Heart right ventricle (tissue), 16 donors: Measurements from ENCODE around the gene MYO18B. TPM values are rescaled to one million over a fixed set of nuclear protein-coding genes. Genes with fewer than 3 reads are reported as not detected.

Source experiments
- ATAC-seq, 8 donors: fragments of 200-7000 bp; cut with Tn5 transposase; one replicate each; pipeline ENCODE4 v1.9.1; 2020; ENCODE audit warnings: mild to moderate bottlenecking in 8 of 8, moderate library complexity in 8 of 8, moderate number of reproducible peaks in 1 of 8
- DNase-seq, 2 donors: peaks; one replicate each; pipeline ENCODE4 v3.0.0-alpha.2; 2020
- H3K27ac ChIP-seq, 10 donors: fragments of 200-600 bp; sonication (generic) in 2 of 10; one replicate each; pipeline versions ENCODE4 v1.5.0 to v1.8.0; 2020 to 2022; ENCODE audit warnings: mild to moderate bottlenecking in 3 of 10
- H3K27me3 ChIP-seq, 7 donors: fragments of 200-600 bp; one replicate each; pipeline ENCODE4 v1.8.0; 2021 to 2022; ENCODE audit warnings: mild to moderate bottlenecking in 2 of 7
- H3K36me3 ChIP-seq, 9 donors: fragments of 200-600 bp; sonication (generic) in 1 of 9; one replicate each; pipeline versions ENCODE4 v1.5.0 to v1.8.0; 2020 to 2022; ENCODE audit warnings: mild to moderate bottlenecking in 2 of 9
- H3K4me1 ChIP-seq, 9 donors: fragments of 200-600 bp; sonication (generic) in 1 of 9; one replicate each; pipeline versions ENCODE4 v1.5.0 to v1.8.0; 2020 to 2022; ENCODE audit warnings: mild to moderate bottlenecking in 4 of 9
- H3K4me3 ChIP-seq, 10 donors: fragments of 200-600 bp; sonication (generic) in 2 of 10; one replicate each; pipeline versions ENCODE4 v1.5.0 to v1.8.0; 2020 to 2022; ENCODE audit warnings: mild to moderate bottlenecking in 7 of 10, moderate library complexity in 2 of 10
- H3K9me3 ChIP-seq, 11 donors: fragments of 200-600 bp in 10 of 11; sonication (generic) in 2 of 11; one replicate each; pipeline versions ENCODE4 v1.5.0 to v1.8.0; 2013 to 2022; ENCODE audit warnings: mild to moderate bottlenecking in 2 of 11, control low read depth in 1 of 11, moderate library complexity in 1 of 11
- WGBS, 2 donors: extraction: QIAGEN DNeasy Blood & Tissue Kit; methylation state at CpG; one replicate each; pipeline ENCODE4 v1.1.7; 2013; ENCODE audit warnings: inconsistent platforms in 1 of 2; 5-methylcytosine and 5-hydroxymethylcytosine counted together
- intact Hi-C, 10 donors: fragments of 100-400 bp; cut with DNase I; formaldehyde crosslinking; loops; one replicate each; pipeline versions ENCODE4 v1.11.1 to v1.14.2; 2022
- polyA plus RNA-seq, 2 donors: library from polyadenylated mRNA; stranded (reverse); fragments of 200-250 nt; gene quantifications; one replicate each; pipeline ENCODE4 v1.2.3, GENCODE V29; 2013
- total RNA-seq, 10 donors: library from RNA; stranded (reverse); fragmentation: NEBNext Ultra II Directional in 3 of 10; extraction: Animal tissue kit (Norgen Biotek cat#: 25700) in 3 of 10; gene quantifications; one replicate each; pipeline versions ENCODE4 v1.2.1 to v1.2.4, GENCODE V29; 2021 to 2023
- TF ChIP-seq, protein P1 (sequence below), 9 donors: fragments of 200-600 bp; sonication (generic) in 2 of 9; IDR thresholded peaks; one replicate each; pipeline versions ENCODE4 v1.5.0 to v1.8.0; 2021 to 2022; ENCODE audit warnings: antibody characterized with exemption in 9 of 9, mild to moderate bottlenecking in 5 of 9, moderate library complexity in 1 of 9
- donor health status: Arrhythmogenic right ventricular cardiomyopathy.
- donor health status: ischemic (EF 13 %, LVEDD 7.1; RV severe dilation, severe dysfunction).
- donor health status: healthy with polysubstance abuse.
- donor health status: DM: no; HTN: yes; CAD: no.
- donor health status: DM: no; HTN: no; CAD: no.
- donor health status: ischemic (EF 25% LVEDD 6.9; RV normal size, moderate dysfunction).
- donor health status: ischemic (EF 25% LVEDD 5.7; RV mildly dilated, moderate dysfunction).
- donor health status: healthy.
- donor health status: DM: yes; HTN: yes; CAD: no.
- donor health status: Ischemic cardiomyopathy.
- donor health status: ischemic (EF 35%, LVEDD 5.7; RV mildly dilated, moderate dysfunction).
- donor health status: nonischemic (EF 11% LVEDD 7.7; RV severe dilation, severe dysfunction).
- donor health status: DM: yes; HTN: yes; CAD: no.
- donor health status: PGD.
- donor health status: ischemic (EF 29% LVEDD 5.4; RV normal size, mild dysfunction).
- donor health status: nonischemic (EF 23%, LVEDD 6.1; RV moderate dilation, normal function).

Gene MYO18B
- total and polyA plus RNA-seq, 12 donors = 111 to 407 (median 210) TPM

DNA sequence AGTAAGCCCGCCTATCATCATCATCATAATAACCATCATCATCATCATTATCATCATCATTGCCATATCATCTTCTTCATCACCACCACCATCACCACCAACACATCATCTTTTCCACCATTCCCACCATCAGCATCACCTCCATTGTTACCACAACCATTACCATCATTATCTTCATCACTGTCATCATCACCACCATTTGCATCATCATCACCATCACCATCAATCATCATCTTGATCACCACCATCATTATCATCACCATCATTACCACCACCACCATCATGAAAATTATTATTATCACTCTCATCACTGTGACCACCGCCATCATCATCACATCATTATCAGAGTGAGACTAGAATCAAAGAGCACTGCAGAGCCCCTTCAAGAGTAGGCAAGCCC, 227.9 kb downstream of the MYO18B start:
- Histone ChIP-seq H3K4me1 (peaks cover 0 to 29% (median 12%) of the 10 kb centered on the region in 9 donors), H3K36me3 (peaks cover 0 to 25% (median 0%) of the 10 kb centered on the region in 9 donors), H3K9me3 (no peaks in the 10 kb centered on the region), H3K4me3 (no peak overlapping the region), H3K27ac (peak overlapping the region in 5 of 10 donors; percentile 30 to 70 (median 42)), H3K27me3 (peaks cover 0 to 5% (median 0%) of the 10 kb centered on the region in 7 donors)
- 78 to 84% methylated on average over 2 of the region's 2 CpGs for WGBS, 2 donors
- TF ChIP-seq, protein P1, sequence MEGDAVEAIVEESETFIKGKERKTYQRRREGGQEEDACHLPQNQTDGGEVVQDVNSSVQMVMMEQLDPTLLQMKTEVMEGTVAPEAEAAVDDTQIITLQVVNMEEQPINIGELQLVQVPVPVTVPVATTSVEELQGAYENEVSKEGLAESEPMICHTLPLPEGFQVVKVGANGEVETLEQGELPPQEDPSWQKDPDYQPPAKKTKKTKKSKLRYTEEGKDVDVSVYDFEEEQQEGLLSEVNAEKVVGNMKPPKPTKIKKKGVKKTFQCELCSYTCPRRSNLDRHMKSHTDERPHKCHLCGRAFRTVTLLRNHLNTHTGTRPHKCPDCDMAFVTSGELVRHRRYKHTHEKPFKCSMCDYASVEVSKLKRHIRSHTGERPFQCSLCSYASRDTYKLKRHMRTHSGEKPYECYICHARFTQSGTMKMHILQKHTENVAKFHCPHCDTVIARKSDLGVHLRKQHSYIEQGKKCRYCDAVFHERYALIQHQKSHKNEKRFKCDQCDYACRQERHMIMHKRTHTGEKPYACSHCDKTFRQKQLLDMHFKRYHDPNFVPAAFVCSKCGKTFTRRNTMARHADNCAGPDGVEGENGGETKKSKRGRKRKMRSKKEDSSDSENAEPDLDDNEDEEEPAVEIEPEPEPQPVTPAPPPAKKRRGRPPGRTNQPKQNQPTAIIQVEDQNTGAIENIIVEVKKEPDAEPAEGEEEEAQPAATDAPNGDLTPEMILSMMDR (IDR thresholded peaks at IDR 0.05) = no peak
- no peak for ATAC-seq
- DNase-seq = no peak
- intact Hi-C loops = no loop called here

DNA sequence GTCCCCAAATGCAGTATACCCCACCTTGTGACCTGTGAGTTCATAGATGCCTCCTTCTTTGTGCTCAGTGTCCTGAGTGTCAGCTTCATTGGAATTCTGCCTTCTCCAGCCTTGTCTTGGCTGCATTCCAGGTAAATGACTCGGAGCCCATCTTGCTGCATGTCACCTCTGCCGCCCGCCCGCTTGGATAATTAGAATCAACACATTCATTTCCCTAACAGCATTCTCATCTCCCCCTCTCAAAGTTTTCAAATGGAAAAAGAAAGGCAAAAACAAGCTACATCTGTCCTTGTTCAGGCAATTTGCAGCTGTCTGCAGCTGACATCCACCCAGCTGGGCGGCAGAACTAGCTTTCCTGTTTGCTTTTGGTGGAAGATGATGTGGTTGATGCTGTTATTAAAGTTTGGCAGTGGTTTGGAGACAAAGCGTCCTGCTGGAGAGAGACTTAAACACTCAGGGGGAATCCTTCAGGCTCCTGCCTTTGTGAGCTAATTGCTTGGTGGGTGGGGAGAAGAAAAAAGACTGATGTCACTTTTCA, 228.5 kb downstream of the MYO18B start:
- H3K4me1 ChIP-seq = peaks cover 0 to 27% (median 12%) of the 10 kb centered on the region in 9 donors
- peak; percentile 25 to 82 (median 74) for ATAC-seq
- H3K36me3 ChIP-seq = peaks cover 0 to 25% (median 0%) of the 10 kb centered on the region in 9 donors
- intact Hi-C loops = no loop called here
- peaks cover 0 to 4% (median 0%) of the 10 kb centered on the region in 7 donors for H3K27me3 ChIP-seq
- 10 to 12% methylated on average over 6 of the region's 6 CpGs for WGBS, 2 donors
- TF ChIP-seq, protein P1 (IDR thresholded peaks at IDR 0.05) = no peak
- H3K4me3 ChIP-seq = no peak overlapping the region
- peak overlapping the region in 6 of 10 donors; percentile 30 to 70 (median 44) for H3K27ac ChIP-seq
- no peaks in the 10 kb centered on the region for H3K9me3 ChIP-seq
- DNase-seq = peak; percentile 12 to 45

DNA sequence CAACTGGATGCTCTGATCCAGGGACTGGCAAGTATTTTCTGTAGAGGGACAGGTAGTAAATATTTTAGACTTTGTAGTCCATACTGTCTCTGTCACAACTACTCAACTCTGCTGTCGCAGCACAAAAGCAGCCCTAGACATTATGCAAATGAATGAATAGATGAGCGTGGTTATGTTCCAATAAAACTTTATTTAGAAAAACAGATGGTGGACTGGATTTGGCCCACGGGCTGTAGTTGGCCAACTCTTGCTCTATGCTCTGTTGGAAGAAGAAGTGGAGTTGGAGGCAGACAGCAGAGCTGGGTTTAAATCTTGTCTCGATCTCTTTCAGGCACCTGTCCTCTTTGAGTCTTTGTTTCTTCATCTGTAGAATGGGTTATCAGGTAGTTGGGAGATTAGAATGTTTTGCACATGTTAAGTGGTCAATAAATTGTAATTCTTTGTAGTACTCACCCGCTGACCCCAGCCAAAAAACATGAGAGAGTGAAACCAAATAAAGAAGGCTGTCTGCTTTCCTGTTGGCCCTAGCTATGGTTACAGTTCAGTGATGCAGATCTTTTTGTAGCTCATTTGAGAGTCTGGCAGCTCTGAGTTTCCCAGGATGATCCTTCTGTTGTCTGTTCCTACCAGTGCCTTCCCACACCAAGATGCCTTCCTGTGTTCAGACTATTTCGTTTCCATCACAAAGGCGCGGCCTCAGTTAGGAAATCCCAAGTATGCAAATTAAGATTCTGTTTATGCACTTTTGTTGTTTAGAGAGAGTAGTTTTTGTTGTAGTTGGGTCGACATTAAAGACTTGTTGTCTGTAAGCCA, 229.2 kb downstream of the MYO18B start:
- intact Hi-C loops = no loop called here
- H3K27me3 ChIP-seq = no peaks in the 10 kb centered on the region
- 63 to 65% methylated on average over 9 of the region's 9 CpGs for WGBS, 2 donors

DNA sequence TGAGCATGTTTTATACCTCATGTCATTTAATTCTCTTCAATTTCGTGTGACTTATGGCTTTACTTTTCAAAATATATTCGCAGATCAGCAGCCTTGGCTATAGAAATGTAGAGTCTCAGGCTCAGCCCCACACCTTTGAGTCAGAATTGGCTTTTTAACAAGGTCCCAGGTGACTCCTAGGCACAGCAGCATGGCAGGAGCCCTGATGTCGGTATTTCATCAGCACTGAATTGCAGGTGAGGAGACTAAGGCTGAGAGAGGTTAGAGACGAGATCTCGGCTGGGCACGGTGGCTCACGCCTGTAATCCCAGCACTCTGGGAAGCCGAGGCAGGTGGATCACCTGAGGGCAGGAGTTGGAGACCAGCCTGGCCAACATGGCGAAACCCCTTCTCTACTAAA, 230.4 kb downstream of the MYO18B start:
- intact Hi-C loops = no loop called here
- H3K27ac ChIP-seq = no peak overlapping the region
- H3K36me3 ChIP-seq = peaks cover 0 to 29% (median 0%) of the 10 kb centered on the region in 9 donors
- peaks cover 0 to 30% (median 7%) of the 10 kb centered on the region in 9 donors for H3K4me1 ChIP-seq
- TF ChIP-seq, protein P1 (IDR thresholded peaks at IDR 0.05) = no peak
- no peaks in the 10 kb centered on the region for H3K27me3 ChIP-seq
- 80% methylated on average over 9 of the region's 9 CpGs for WGBS, 2 donors
- no peak for DNase-seq
- no peaks in the 10 kb centered on the region for H3K9me3 ChIP-seq
- no peak for ATAC-seq
- no peak overlapping the region for H3K4me3 ChIP-seq

More for the DNA sequence above, 229.2 kb downstream of the MYO18B start:
- TF ChIP-seq, protein P1 (IDR thresholded peaks at IDR 0.05) = no peak
- DNase-seq (no peak), ATAC-seq (peak in 2 of 8 donors; percentile 9 to 11)
- Histone ChIP-seq H3K27ac (peak overlapping the region in 4 of 10 donors; percentile 32 to 70 (median 46)), H3K4me1 (peaks cover 0 to 30% (median 12%) of the 10 kb centered on the region in 9 donors), H3K36me3 (peaks cover 0 to 29% (median 0%) of the 10 kb centered on the region in 9 donors), H3K9me3 (no peaks in the 10 kb centered on the region), H3K4me3 (no peak overlapping the region)
